H1 (cell line): Measurements from ENCODE around the gene MARK1. TPM values are rescaled to one million over a fixed set of nuclear protein-coding genes. Genes with fewer than 3 reads are reported as not detected.

Experiments used
- CTCF ChIA-PET: fragments of 300-600 bp; sonication (Branson Sonifier 250); formaldehyde crosslinking; loops from one replicate; lab custom pipeline; 2021; ENCODE audit not compliant: partially characterized antibody; lab: Charles Lee
- POLR2A ChIA-PET: fragments of 300-600 bp; sonication (Branson Sonifier 250); formaldehyde crosslinking; loops from one replicate; lab custom pipeline; 2021; ENCODE audit warnings: inconsistent platforms; ENCODE audit not compliant: partially characterized antibody; lab: Charles Lee
- DNase-seq, 2 experiments: peaks; one replicate each; pipeline versions ENCODE4 v3.0.0 to v3.0.0-alpha.2; 2010 to 2022; ENCODE audit warnings: low spot score in 2 of 2, low read depth in 1 of 2, mixed read lengths in 1 of 2
- FAIRE-seq: peaks from 2 replicates; lab custom pipeline; 2011; peaks lifted over from hg19 to GRCh38; lab: Jason Lieb, UNC
- H2AFZ ChIP-seq: 2 replicates; pipeline ENCODE4 v1.8.1; 2012; ENCODE audit warnings: low read length, inconsistent platforms
- H2AK5ac ChIP-seq: 2 replicates; pipeline ENCODE4 v1.6.1; 2013; ENCODE audit warnings: low read depth, low read length
- H2BK120ac ChIP-seq: replicated peaks from 2 replicates; pipeline ENCODE3; 2013; ENCODE audit warnings: low read depth, low read length, inconsistent platforms
- H2BK12ac ChIP-seq: 2 replicates; pipeline ENCODE4 v1.6.1; 2013; ENCODE audit warnings: low read depth, low read length
- H2BK15ac ChIP-seq: 2 replicates; pipeline ENCODE4 v1.6.1; 2013; ENCODE audit warnings: low read length
- H2BK20ac ChIP-seq: 2 replicates; pipeline ENCODE4 v1.6.1; 2013; ENCODE audit warnings: low read length
- H2BK5ac ChIP-seq: 2 replicates; pipeline ENCODE4 v1.6.1; 2013; ENCODE audit warnings: low read depth, low read length
- H3K14ac ChIP-seq: 2 replicates; pipeline ENCODE4 v1.6.1; 2013; ENCODE audit warnings: inconsistent platforms; ENCODE audit not compliant: insufficient read length
- H3K18ac ChIP-seq: 2 replicates; pipeline ENCODE4 v1.6.1; 2013; ENCODE audit warnings: low read length; ENCODE audit errors: extremely low read depth
- H3K23ac ChIP-seq: 2 replicates; pipeline ENCODE4 v1.6.1; 2013; ENCODE audit warnings: inconsistent platforms; ENCODE audit not compliant: insufficient read length
- H3K23me2 ChIP-seq: 2 replicates; pipeline ENCODE4 v1.6.1; 2013; ENCODE audit warnings: low read depth, low read length
- H3K27ac ChIP-seq: 2 replicates; pipeline ENCODE4 v1.6.1; 2011; ENCODE audit warnings: low read depth, low read length, inconsistent platforms
- H3K27me3 ChIP-seq, 4 experiments: replicated peaks in 1 of 4; 1 replicate in 1 of 4; 2 replicates in 3 of 4; pipeline versions ENCODE4 v1.6.1 to v1.8.1; 2011 to 2013; ENCODE audit warnings: low read length in 3 of 4, mild to moderate bottlenecking in 3 of 4, inconsistent platforms in 2 of 4, mixed read lengths in 2 of 4, moderate library complexity in 1 of 4; ENCODE audit not compliant: control insufficient read depth in 3 of 4, insufficient read depth in 3 of 4; ENCODE audit errors: extremely low read depth in 1 of 4
- H3K36me3 ChIP-seq, 4 experiments: 2 replicates each; pipeline versions ENCODE4 v1.6.1 to v1.8.1; 2011 to 2013; ENCODE audit warnings: mild to moderate bottlenecking in 4 of 4, low read length in 3 of 4, moderate library complexity in 2 of 4, control low read depth in 1 of 4, inconsistent platforms in 1 of 4; ENCODE audit not compliant: insufficient read depth in 4 of 4, control insufficient read depth in 2 of 4
- H3K4ac ChIP-seq: replicated peaks from 2 replicates; pipeline ENCODE3; 2013; ENCODE audit warnings: low read length, low read depth, mixed read lengths, inconsistent platforms; ENCODE audit not compliant: insufficient read length
- H3K4me1 ChIP-seq, 4 experiments: replicated peaks in 1 of 4; 1 replicate in 1 of 4; 2 replicates in 3 of 4; pipeline versions ENCODE4 v1.6.1 to v1.8.1; 2011 to 2013; ENCODE audit warnings: low read length in 3 of 4, inconsistent platforms in 2 of 4, mixed read lengths in 1 of 4; ENCODE audit not compliant: insufficient read depth in 4 of 4, control insufficient read depth in 3 of 4
- H3K4me2 ChIP-seq, 2 experiments: 2 replicates each; pipeline versions ENCODE4 v1.6.1 to v1.8.1; 2011 to 2013; ENCODE audit warnings: low read depth in 2 of 2, low read length in 2 of 2, control low read depth in 1 of 2, inconsistent platforms in 1 of 2, mild to moderate bottlenecking in 1 of 2; ENCODE audit not compliant: insufficient read depth in 1 of 2
- H3K4me3 ChIP-seq, 4 experiments: fragments of 200-600, 300-600 bp in 1 of 4; sonication (generic), shearing (Covaris generic), sonication (Bioruptor Twin) in 1 of 4; 2 replicates each; pipeline versions ENCODE4 v1.5.1 to v1.8.1; 2011 to 2016; ENCODE audit warnings: low read length in 4 of 4, low read depth in 3 of 4, control low read depth in 2 of 4, inconsistent platforms in 2 of 4, mild to moderate bottlenecking in 2 of 4, mixed read lengths in 1 of 4, moderate library complexity in 1 of 4; ENCODE audit not compliant: insufficient read depth in 2 of 4; ENCODE audit errors: extremely low read depth in 1 of 4
- H3K56ac ChIP-seq: replicated peaks from 2 replicates; pipeline ENCODE3; 2013; ENCODE audit warnings: low read depth, mild to moderate bottlenecking, mixed read lengths, low read length, inconsistent platforms; ENCODE audit not compliant: insufficient read length
- H3K79me1 ChIP-seq: 2 replicates; pipeline ENCODE4 v1.6.1; 2013; ENCODE audit warnings: low read depth, low read length, control low read depth
- H3K79me2 ChIP-seq, 2 experiments: 2 replicates each; pipeline versions ENCODE4 v1.6.1 to v1.8.1; 2012 to 2013; ENCODE audit warnings: low read length in 2 of 2, mild to moderate bottlenecking in 2 of 2, inconsistent platforms in 1 of 2; ENCODE audit not compliant: insufficient read depth in 2 of 2, control insufficient read depth in 1 of 2
- H3K9ac ChIP-seq, 4 experiments: replicated peaks in 1 of 4; 1 replicate in 1 of 4; 2 replicates in 3 of 4; pipeline versions ENCODE4 v1.6.1 to v1.8.1; 2011 to 2013; ENCODE audit warnings: low read depth in 3 of 4, low read length in 3 of 4, control low read depth in 2 of 4, mild to moderate bottlenecking in 2 of 4, moderate library complexity in 2 of 4, inconsistent platforms in 1 of 4; ENCODE audit errors: extremely low read depth in 1 of 4
- H3K9me3 ChIP-seq, 2 experiments: 2 replicates each; pipeline versions ENCODE4 v1.6.1 to v1.8.1; 2012 to 2013; ENCODE audit warnings: mild to moderate bottlenecking in 2 of 2, moderate library complexity in 2 of 2, control low read depth in 1 of 2, inconsistent platforms in 1 of 2, low read depth in 1 of 2, low read length in 1 of 2, mixed read lengths in 1 of 2; ENCODE audit not compliant: insufficient read depth in 2 of 2
- H4K20me1 ChIP-seq, 2 experiments: replicated peaks in 1 of 2; 2 replicates each; pipeline versions ENCODE3 to v1.8.1; 2011 to 2013; ENCODE audit warnings: inconsistent platforms in 2 of 2, low read length in 2 of 2, mild to moderate bottlenecking in 1 of 2; ENCODE audit not compliant: insufficient read depth in 2 of 2, control insufficient read depth in 1 of 2
- H4K5ac ChIP-seq: 2 replicates; pipeline ENCODE4 v1.6.1; 2013; ENCODE audit warnings: low read length, low read depth, mixed read lengths, inconsistent platforms; ENCODE audit not compliant: insufficient read length
- H4K8ac ChIP-seq: 2 replicates; pipeline ENCODE4 v1.8.0; 2013; ENCODE audit warnings: mild to moderate bottlenecking, moderate library complexity, low read length, inconsistent platforms; ENCODE audit not compliant: insufficient read depth; ENCODE audit errors: extremely low read depth
- H4K91ac ChIP-seq: replicated peaks from 2 replicates; pipeline ENCODE3; 2013; ENCODE audit warnings: low read length, mixed read lengths, inconsistent platforms; ENCODE audit not compliant: insufficient read length
- CREB1 ChIP-seq: IDR thresholded peaks from 2 replicates; pipeline ENCODE4 v1.6.1; 2012; ENCODE audit warnings: inconsistent platforms
- GABPA ChIP-seq: IDR thresholded peaks from 2 replicates; pipeline ENCODE4 v1.6.1; 2011; ENCODE audit warnings: mild to moderate bottlenecking, low read length, moderate library complexity, borderline replicate concordance; ENCODE audit not compliant: insufficient read depth
- JUND ChIP-seq: IDR thresholded peaks from 2 replicates; pipeline ENCODE4 v1.6.1; 2011; ENCODE audit warnings: mild to moderate bottlenecking, improper control_type of control experiment, low read length
- NRF1 ChIP-seq: IDR thresholded peaks from 2 replicates; pipeline ENCODE4 v1.6.1; 2011; ENCODE audit warnings: mild to moderate bottlenecking, low read depth, low read length, improper control_type of control experiment
- SP1 ChIP-seq: IDR thresholded peaks from 2 replicates; pipeline ENCODE4 v1.6.1; 2011; ENCODE audit warnings: low read depth, low read length
- TCF12 ChIP-seq: IDR thresholded peaks from 2 replicates; pipeline ENCODE4 v1.6.1; 2011; ENCODE audit warnings: low read depth, mild to moderate bottlenecking, low read length
- USF2 ChIP-seq: IDR thresholded peaks from 2 replicates; pipeline ENCODE4 v1.6.1; 2011; ENCODE audit warnings: low read length, improper control_type of control experiment
- WGBS, 2 experiments: shearing (Covaris generic) in 1 of 2; methylation state at CpG; one replicate each; pipeline versions ENCODE4 v1.1.6 to v1.1.7; 2013 to 2015; ENCODE audit warnings: low lambda C conversion rate in 2 of 2, mixed read lengths in 2 of 2, inconsistent platforms in 1 of 2, low coverage in 1 of 2, missing lambda C conversion rate in 1 of 2; ENCODE audit not compliant: insufficient replicate concordance in 2 of 2, insufficient coverage in 1 of 2, insufficient read length in 1 of 2; ENCODE audit errors: extremely low coverage in 1 of 2, missing lambda C conversion rate in 1 of 2; 5-methylcytosine and 5-hydroxymethylcytosine counted together
- polyA plus RNA-seq, 7 experiments: library from polyadenylated mRNA; depleted of rRNA in 3 of 7; stranded (reverse) in 5 of 7; unstranded in 2 of 7; fragments of >200 nt in 5 of 7; fragments of 200-250 nt in 2 of 7; gene quantifications; 1 replicate in 5 of 7; 2 replicates in 1 of 7; 4 replicates in 1 of 7; pipeline versions ENCODE4 v1.2.1 to v1.2.3, GENCODE V29; 2011 to 2013; ENCODE audit warnings: missing spikeins in 2 of 7, mixed read lengths in 2 of 7
- total RNA-seq: library from RNA; stranded (reverse); fragmentation: NEBNext Ultra II Directional; extraction: Animal tissue kit (Norgen Biotek cat#: 25700); gene quantifications from 2 replicates; pipeline ENCODE4 v1.2.1, GENCODE V29; 2021

MARK1 gene
- total and polyA plus RNA-seq, 2 of the 8 experiments (the other 6 are each of a cell fraction or from before 2014, with no cell fraction given): 5.5 to 20.5 TPM

DNA sequence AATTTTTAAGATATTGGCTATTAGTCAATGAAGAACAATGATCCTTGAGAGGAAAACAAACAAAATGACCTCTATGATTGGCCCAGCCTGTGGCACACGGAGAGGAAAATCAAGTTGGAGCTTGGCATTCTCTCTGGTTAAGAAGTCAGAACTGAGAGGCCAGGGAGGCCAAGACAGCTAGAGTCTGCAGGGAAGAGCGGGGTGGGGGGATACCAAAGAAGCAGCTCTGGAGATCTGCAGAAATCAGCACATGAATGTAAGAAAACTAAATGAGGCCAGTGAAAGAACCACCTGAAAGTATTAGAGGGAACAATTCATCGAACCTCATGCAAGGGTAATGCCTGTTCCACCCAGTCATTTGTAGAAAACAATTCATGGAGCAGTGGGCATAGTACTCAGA lies 138.4 kb downstream of the MARK1 start:
- H3K4me3 ChIP-seq: no peak overlapping the region
- ChIA-PET POLR2A (interaction anchor here (1.3 kb wide), 1 partner anchor 82 kb away, joined by 3 read pairs; the partner anchor contains the start of gene MTARC2), CTCF (interaction anchor here (0.6 to 1.7 kb wide), 10 partner anchors 12 to 385 kb away, joined by 3 to 7 read pairs (median 3); no protein-coding TSS in a partner anchor)
- H2BK15ac ChIP-seq: no peak overlapping the region
- no peaks in the 10 kb centered on the region for H3K79me1 ChIP-seq
- no peak overlapping the region for H4K8ac ChIP-seq
- peaks cover 0 to 12% (median 2%) of the 10 kb centered on the region in 4 experiments; a peak in 4 of 8 replicates for H3K36me3 ChIP-seq
- H3K9me3 ChIP-seq: no peaks in the 10 kb centered on the region
- H2BK5ac ChIP-seq: no peak overlapping the region
- FAIRE-seq (no peak), DNase-seq (no peak)
- H4K91ac ChIP-seq: no peak overlapping the region
- H3K4me1 ChIP-seq: peaks cover 0 to 2% (median 0%) of the 10 kb centered on the region in 4 experiments; a peak in 1 of 7 replicates
- H4K5ac ChIP-seq: no peak overlapping the region
- no peak overlapping the region for H2AK5ac ChIP-seq
- no peaks in the 10 kb centered on the region for H3K27me3 ChIP-seq
- H3K56ac ChIP-seq: no peak overlapping the region
- H3K14ac ChIP-seq: no peak overlapping the region
- no peak overlapping the region for H3K9ac ChIP-seq
- 76% methylated on average over 3 of the region's 3 CpGs; no CpG with 5 or more reads in 1 of the 2 experiments for WGBS, 2 experiments
- no peak overlapping the region for H3K18ac ChIP-seq
- H2BK120ac ChIP-seq: no peak overlapping the region
- TF ChIP-seq JUND (no peak), TCF12 (no peak), CREB1 (no peak), GABPA (no peak), USF2 (no peak), NRF1 (no peak), SP1 (no peak)
- no peak overlapping the region for H3K4ac ChIP-seq
- H3K79me2 ChIP-seq: no peaks in the 10 kb centered on the region
- H3K23ac ChIP-seq: no peak overlapping the region
- H4K20me1 ChIP-seq: no peaks in the 10 kb centered on the region
- H2BK12ac ChIP-seq: no peak overlapping the region
- no peak overlapping the region for H2BK20ac ChIP-seq
- no peaks in the 10 kb centered on the region for H3K23me2 ChIP-seq
- no peak overlapping the region for H3K27ac ChIP-seq
- no peak overlapping the region for H2AFZ ChIP-seq
- no peak overlapping the region for H3K4me2 ChIP-seq
